HepG2 (cell line): ENCODE data around the gene HSD3B7. TPM values are rescaled to one million over a fixed set of nuclear protein-coding genes. Genes with fewer than 3 reads are reported as not detected.

ENCODE experiments used
- AFF4 ChIP-seq: sonication (generic); formaldehyde crosslinking; IDR thresholded peaks from 2 replicates; pipeline ENCODE4 v1.4.0; 2020; ENCODE audit warnings: missing genetic modification reagents
- ARID3A ChIP-seq: IDR thresholded peaks from 2 replicates; pipeline ENCODE4 v1.6.1; 2012; ENCODE audit warnings: low read depth, low read length, improper control_type of control experiment
- HNF4G ChIP-seq, 2 experiments: sonication (generic) in 1 of 2; formaldehyde crosslinking in 1 of 2; IDR thresholded peaks; 2 replicates each; pipeline versions ENCODE4 v1.4.0 to v1.6.1; 2011 to 2020; ENCODE audit warnings: borderline replicate concordance in 2 of 2, low read depth in 2 of 2, mild to moderate bottlenecking in 2 of 2, low read length in 1 of 2, missing genetic modification reagents in 1 of 2, moderate library complexity in 1 of 2
- MTA3 ChIP-seq: sonication (generic); formaldehyde crosslinking; IDR thresholded peaks from 2 replicates; pipeline ENCODE4 v1.4.0; 2020; ENCODE audit warnings: missing genetic modification reagents
- NFYC ChIP-seq: IDR thresholded peaks from 2 replicates; pipeline ENCODE4 v1.6.1; 2016; ENCODE audit warnings: missing genetic modification reagents, missing compliant biosample characterization
- PRDM4 ChIP-seq: sonication (generic); formaldehyde crosslinking; IDR thresholded peaks from 2 replicates; pipeline ENCODE4 v1.9.0; 2021; ENCODE audit warnings: missing genetic modification reagents, borderline replicate concordance
- SATB2 ChIP-seq: sonication (generic); formaldehyde crosslinking; IDR thresholded peaks from 2 replicates; pipeline ENCODE4 v1.5.0; 2020; ENCODE audit warnings: missing genetic modification reagents
- STAT6 ChIP-seq: sonication (generic); formaldehyde crosslinking; IDR thresholded peaks from 2 replicates; pipeline ENCODE4 v1.4.0; 2020; ENCODE audit warnings: missing genetic modification reagents, mild to moderate bottlenecking, borderline replicate concordance
- SUZ12 ChIP-seq: fragments of 150-350 bp; IDR thresholded peaks from 2 replicates; pipeline ENCODE4 v1.6.1; 2014; ENCODE audit warnings: low read depth, low read length
- TBX2 ChIP-seq: sonication (generic); formaldehyde crosslinking; IDR thresholded peaks from 2 replicates; pipeline ENCODE4 v1.5.0; 2020; ENCODE audit warnings: missing genetic modification reagents, mild to moderate bottlenecking, borderline replicate concordance
- TFDP2 ChIP-seq: sonication (generic); formaldehyde crosslinking; IDR thresholded peaks from 2 replicates; pipeline ENCODE4 v1.4.0; 2020; ENCODE audit warnings: missing genetic modification reagents
- ZNF570 ChIP-seq: sonication (generic); formaldehyde crosslinking; IDR thresholded peaks from 2 replicates; pipeline ENCODE4 v1.4.0; 2020; ENCODE audit warnings: mild to moderate bottlenecking, missing genetic modification reagents, borderline replicate concordance
- ZNF589 ChIP-seq: sonication (generic); formaldehyde crosslinking; conservative IDR thresholded peaks from 2 replicates; pipeline ENCODE4 v1.8.0; 2022; ENCODE audit warnings: mild to moderate bottlenecking, moderate library complexity, missing genetic modification reagents
- polyA plus RNA-seq, 8 experiments: library from polyadenylated mRNA; depleted of rRNA in 3 of 8; stranded (reverse) in 7 of 8; unstranded in 1 of 8; fragments of >200 nt; fragmentation: Illumina TruSeq in 4 of 8; extraction: Trizol in 4 of 8; gene quantifications; 2 replicates each; pipeline versions ENCODE4 v1.2.1 to v1.2.3, GENCODE V29; 2011 to 2016; ENCODE audit warnings: low read depth in 4 of 8, missing spikeins in 1 of 8, mixed read lengths in 1 of 8; ENCODE audit not compliant: insufficient read depth in 1 of 8
- total RNA-seq, 5 experiments: library from RNA; depleted of rRNA; stranded (reverse); fragments of >200 nt; fragmentation: Illumina TruSeq; extraction: Trizol; gene quantifications; 2 replicates each; pipeline ENCODE4 v1.2.3, GENCODE V29; 2016; ENCODE audit warnings: low read depth in 1 of 5

HSD3B7 gene
- total and polyA plus RNA-seq, 2 of the 13 experiments (the other 11 are each of a cell fraction or from before 2014, with no cell fraction given) = 32.9 to 69.7 TPM

- TF ChIP-seq STAT6 (CRISPR knock-in tag) = no peak
- TF ChIP-seq ARID3A = no peak
- peak; percentile 76 for TF ChIP-seq SUZ12
- no peak for TF ChIP-seq ZNF570
- TF ChIP-seq PRDM4 (CRISPR knock-in tag) = no peak
- no peak for TF ChIP-seq SATB2
- peak; percentile 21 for TF ChIP-seq ZNF589 (CRISPR knock-in tag)
- TF ChIP-seq TFDP2 = no peak
- peak; percentile 44 for TF ChIP-seq NFYC (CRISPR knock-in tag)
- peak; percentile 57; the same call in 1 of the 2 replicates for TF ChIP-seq TBX2 (CRISPR knock-in tag)
- TF ChIP-seq MTA3 = no peak
- no peak for TF ChIP-seq AFF4 (CRISPR knock-in tag)
- TF ChIP-seq HNF4G (IDR thresholded peaks at IDR 0.05; ENCODE audit: borderline replicate concordance, low read depth, low read length) = peak; percentile 74
- TF ChIP-seq HNF4G (CRISPR knock-in tag; IDR thresholded peaks at IDR 0.05; ENCODE audit: borderline replicate concordance, low read depth) = peak; percentile 12; the same call in 1 of the 2 replicates
Measured at GRCh38 chr16:31033709-31034492, 48.9 kb downstream of the HSD3B7 start (continued).
